GM12873 (cell line): ENCODE results near the gene EDEM3.

Source experiments
- TF ChIP-seq, protein P1 (sequence below): IDR thresholded peaks from 2 replicates; pipeline ENCODE4 v1.5.1; 2012; ENCODE audit warnings: low read depth, mild to moderate bottlenecking, moderate library complexity, low read length, control low read depth; ENCODE audit not compliant: insufficient read depth; ENCODE audit errors: missing control alignments

EDEM3 gene

GRCh38 chr1:184685116-184685515 lies 69.5 kb downstream of the EDEM3 start:
- TF ChIP-seq, protein P1, sequence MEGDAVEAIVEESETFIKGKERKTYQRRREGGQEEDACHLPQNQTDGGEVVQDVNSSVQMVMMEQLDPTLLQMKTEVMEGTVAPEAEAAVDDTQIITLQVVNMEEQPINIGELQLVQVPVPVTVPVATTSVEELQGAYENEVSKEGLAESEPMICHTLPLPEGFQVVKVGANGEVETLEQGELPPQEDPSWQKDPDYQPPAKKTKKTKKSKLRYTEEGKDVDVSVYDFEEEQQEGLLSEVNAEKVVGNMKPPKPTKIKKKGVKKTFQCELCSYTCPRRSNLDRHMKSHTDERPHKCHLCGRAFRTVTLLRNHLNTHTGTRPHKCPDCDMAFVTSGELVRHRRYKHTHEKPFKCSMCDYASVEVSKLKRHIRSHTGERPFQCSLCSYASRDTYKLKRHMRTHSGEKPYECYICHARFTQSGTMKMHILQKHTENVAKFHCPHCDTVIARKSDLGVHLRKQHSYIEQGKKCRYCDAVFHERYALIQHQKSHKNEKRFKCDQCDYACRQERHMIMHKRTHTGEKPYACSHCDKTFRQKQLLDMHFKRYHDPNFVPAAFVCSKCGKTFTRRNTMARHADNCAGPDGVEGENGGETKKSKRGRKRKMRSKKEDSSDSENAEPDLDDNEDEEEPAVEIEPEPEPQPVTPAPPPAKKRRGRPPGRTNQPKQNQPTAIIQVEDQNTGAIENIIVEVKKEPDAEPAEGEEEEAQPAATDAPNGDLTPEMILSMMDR, result no peak

GRCh38 chr1:184684285-184685074 lies 70.2 kb downstream of the EDEM3 start:
- TF ChIP-seq, protein P1, result no peak

- TF ChIP-seq, protein P1, result no peak
Measured at GRCh38 chr1:184682956-184683355, 71.7 kb downstream of the EDEM3 start.

GRCh38 chr1:184677344-184677743 lies 77.3 kb downstream of the EDEM3 start:
- TF ChIP-seq, protein P1, result no peak

DNA sequence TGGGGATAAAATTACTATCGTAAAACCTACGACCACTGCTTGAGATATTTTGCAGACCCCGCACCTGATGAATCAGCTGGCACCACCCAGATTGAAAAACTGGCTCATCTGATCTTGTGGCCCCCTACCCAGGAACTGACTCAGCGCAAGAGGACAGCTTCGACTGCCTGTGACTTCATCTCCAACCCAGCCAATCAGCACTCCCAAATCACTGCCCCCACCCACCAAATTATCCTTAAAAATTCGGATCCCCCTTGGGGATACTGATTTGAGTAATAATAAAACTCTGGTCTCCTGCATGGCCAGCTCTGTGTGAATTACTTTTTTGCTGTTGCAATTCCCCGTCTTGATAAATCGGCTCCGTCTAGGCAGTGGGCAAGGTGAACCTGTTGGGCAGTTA lies 81.4 kb downstream of the EDEM3 start:
- TF ChIP-seq, protein P1, result no peak

DNA sequence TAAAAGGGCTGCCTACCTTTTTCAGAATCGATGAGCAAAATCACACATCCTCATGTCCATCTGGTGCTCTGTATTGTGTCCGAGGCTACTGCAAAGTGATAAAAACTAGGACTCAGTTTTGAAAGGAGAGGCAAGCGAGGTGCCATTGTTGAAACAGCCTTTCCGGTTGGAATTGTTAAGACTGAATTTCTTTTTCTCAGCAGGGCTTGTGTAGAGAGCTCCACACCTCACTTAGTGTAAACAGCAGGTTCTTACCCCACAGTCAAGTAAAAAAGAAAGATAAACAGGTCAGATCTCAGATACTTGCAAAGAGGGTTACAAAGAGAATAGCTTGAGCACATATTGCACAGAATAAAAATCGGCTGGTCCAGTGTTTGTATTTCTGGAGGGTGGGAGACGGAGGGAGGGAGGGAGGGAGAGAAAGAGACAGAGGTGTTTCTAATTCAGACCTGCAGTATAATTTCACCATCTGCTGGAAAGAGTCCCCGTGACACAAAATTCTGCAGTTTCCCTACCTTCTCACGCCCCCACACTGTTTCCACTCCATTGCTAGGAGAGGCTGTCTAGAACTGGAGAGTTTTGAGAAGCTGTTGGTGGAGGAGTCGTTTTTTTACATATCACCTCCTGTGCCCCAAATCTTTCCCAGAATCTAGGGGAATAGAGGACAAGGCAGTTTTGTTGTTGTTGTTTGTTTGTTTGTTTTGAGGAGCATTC lies 82.5 kb downstream of the EDEM3 start:
- TF ChIP-seq, protein P1, result no peak

GRCh38 chr1:184669391-184669790 lies 85.3 kb downstream of the EDEM3 start:
- TF ChIP-seq, protein P1, result no peak
